ENCODE results near the gene NDUFB6. TPM values are rescaled to one million over a fixed set of nuclear protein-coding genes. Genes with fewer than 3 reads are reported as not detected.
"Not testable (repeated sequence)": the region's sequence is repeated elsewhere in the genome, so short reads cannot be mapped to it uniquely, and the experiment has no call there.

Gene NDUFB6
- polyA plus RNA-seq, 4 donors, result 56.6 to 83.7 (median 74.5) TPM

- DNase-seq (ENCODE audit: low read depth in 4 of 4, low spot score in 3 of 4), result peak in 2 of 4 donors; percentile 3 to 8
Measured at GRCh38 chr9:32524892-32525708, 47.9 kb downstream of the NDUFB6 start.

DNA sequence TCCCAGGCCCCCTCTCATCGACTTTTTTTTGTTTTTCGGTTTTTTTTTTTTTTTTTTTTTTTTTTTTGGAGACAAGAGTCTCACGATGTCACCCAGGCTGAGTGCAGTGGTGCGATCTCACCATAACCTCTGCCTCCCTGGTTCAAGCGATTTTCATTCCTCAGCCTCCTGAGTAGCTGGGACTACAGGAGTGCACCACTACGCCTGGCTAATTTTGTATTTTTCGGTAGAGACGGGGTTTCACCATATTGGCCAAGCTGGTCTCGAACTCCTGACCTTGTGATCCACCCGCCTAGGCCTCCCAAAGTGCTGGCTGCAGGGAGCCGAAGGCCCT lies 48.4 kb downstream of the NDUFB6 start:
- not testable (repeated sequence) for DNase-seq (ENCODE audit: low read depth in 4 of 4, low spot score in 3 of 4)

- DNase-seq (ENCODE audit: low read depth in 4 of 4, low spot score in 3 of 4), result no peak
Measured at GRCh38 chr9:32523910-32524309, 49.0 kb downstream of the NDUFB6 start.

GRCh38 chr9:32518276-32518675 lies 54.7 kb downstream of the NDUFB6 start:
- no peak for DNase-seq (ENCODE audit: low read depth in 4 of 4, low spot score in 3 of 4)

DNA sequence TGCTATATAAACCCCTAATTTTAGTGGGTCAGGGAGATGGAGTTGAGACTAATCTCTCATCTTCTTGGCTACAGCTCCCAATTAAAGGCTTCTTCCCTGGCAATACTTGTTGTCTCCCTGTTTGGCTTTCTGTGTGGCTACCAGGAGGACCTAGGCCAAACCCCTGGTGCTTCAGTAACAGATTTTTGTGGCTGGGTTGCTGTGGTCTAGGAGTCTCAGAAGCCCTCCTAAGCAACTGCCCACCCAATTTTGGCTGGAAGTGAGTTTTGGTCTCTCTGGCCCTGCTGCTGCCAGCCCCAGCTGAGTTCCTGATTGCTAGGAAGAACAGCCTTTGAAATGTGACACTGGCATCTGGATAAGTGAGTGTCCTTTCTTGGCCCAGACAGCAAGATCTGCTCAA lies 56.7 kb downstream of the NDUFB6 start:
- no peak for DNase-seq (ENCODE audit: low read depth in 4 of 4, low spot score in 3 of 4)

- DNase-seq (ENCODE audit: low read depth in 4 of 4, low spot score in 3 of 4), result no peak
Measured at GRCh38 chr9:32508728-32509127, 64.2 kb downstream of the NDUFB6 start.

DNA sequence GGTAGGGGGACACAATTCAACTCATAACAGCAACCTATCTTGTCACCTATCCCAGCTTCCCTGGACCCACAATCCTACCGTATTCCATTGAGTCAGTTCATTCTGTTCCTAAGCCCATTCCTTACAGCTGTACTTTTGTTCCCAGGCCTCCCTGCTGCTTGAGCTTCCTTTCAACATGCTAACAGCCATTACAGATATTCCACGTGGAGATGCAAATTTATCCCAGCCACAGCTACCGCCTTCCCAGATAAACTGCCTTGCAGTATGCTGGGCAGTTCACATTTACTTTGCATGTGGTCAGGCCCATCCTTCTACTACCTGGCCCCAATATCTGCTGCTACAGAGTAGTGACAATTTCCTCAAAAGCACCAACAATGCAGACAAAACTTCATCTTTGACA lies 70.0 kb downstream of the NDUFB6 start:
- no peak for DNase-seq (ENCODE audit: low read depth in 4 of 4, low spot score in 3 of 4)

Other genes starting within 250 kb of the NDUFB6 start
- gene ACO1, start 188.5 kb downstream of the NDUFB6 start, polyA plus RNA-seq (ENCODE audit: insufficient read length in 4 of 4), result 10 to 100 TPM; 32.3 to 48.7 (median 45.4) TPM
- gene RIGI, start 47.0 kb downstream of the NDUFB6 start, polyA plus RNA-seq (ENCODE audit: insufficient read length in 4 of 4), result 10 to 100 TPM in 3 of 4 donors, 1 to 10 TPM in 1; 9.2 to 14.3 (median 11.9) TPM
- 10 to 100 TPM; 12.6 to 21.7 (median 17.0) TPM for gene SMIM27, start 20.8 kb downstream of the NDUFB6 start, polyA plus RNA-seq (ENCODE audit: insufficient read length in 4 of 4)
- 10 to 100 TPM; 27.2 to 38.3 (median 32.0) TPM for gene TOPORS, start 20.6 kb downstream of the NDUFB6 start, polyA plus RNA-seq (ENCODE audit: insufficient read length in 4 of 4)
- gene TAF1L, start 62.5 kb upstream of the NDUFB6 start, polyA plus RNA-seq (ENCODE audit: insufficient read length in 4 of 4), result under 1 TPM; 0.03 to 0.10 (median 0.08) TPM
- 1 to 10 TPM in 1 of 4 donors, under 1 TPM in 3; 0.23 to 4.4 (median 0.29) TPM for gene TMEM215, start 210.4 kb upstream of the NDUFB6 start, polyA plus RNA-seq (ENCODE audit: insufficient read length in 4 of 4)